CD4-positive, alpha-beta T cell treated with Interferon alpha-2 for 1 hour (primary cell): ENCODE data around the gene NPTN.
"Not testable (repeated sequence)": the region's sequence is repeated elsewhere in the genome, so short reads cannot be mapped to it uniquely, and the experiment has no call there.

Experiments used
- DNase-seq, 2 donors: peaks; one replicate each; pipeline ENCODE4 v3.0.0-alpha.2; 2020 to 2022

Gene NPTN

GRCh38 chr15:73633111-73633990 is at the start of gene NPTN:
TSS of gene NPTN (minus strand) at chr15:73633389. CDS start at chr15:73633215, 174 bp downstream.
- DNase-seq = peak; percentile 97 to 98

GRCh38 chr15:73682600-73683090 is 49.5 kb upstream of the NPTN start:
- no peak for DNase-seq

GRCh38 chr15:73681856-73682599 is 48.8 kb upstream of the NPTN start:
- no peak for DNase-seq

- DNase-seq = no peak
Observed at GRCh38 chr15:73681063-73681462, 47.9 kb upstream of the NPTN start.

GRCh38 chr15:73680549-73680948 is 47.4 kb upstream of the NPTN start:
- no peak for DNase-seq

- DNase-seq = no peak
Observed at GRCh38 chr15:73679964-73680363, 46.8 kb upstream of the NPTN start.

- DNase-seq = no peak
Observed at GRCh38 chr15:73679180-73679579, 46.0 kb upstream of the NPTN start.

- DNase-seq = no peak
Observed at GRCh38 chr15:73678498-73678897, 45.3 kb upstream of the NPTN start.

- no peak for DNase-seq
Observed at GRCh38 chr15:73677733-73678132, 44.5 kb upstream of the NPTN start.

- DNase-seq = peak; percentile 28 to 59
Observed at GRCh38 chr15:73677146-73677607, 44.0 kb upstream of the NPTN start.

GRCh38 chr15:73674587-73674986 is 41.4 kb upstream of the NPTN start:
- DNase-seq = no peak

GRCh38 chr15:73660455-73660854 is 27.3 kb upstream of the NPTN start:
- no peak for DNase-seq

- no peak for DNase-seq
Observed at GRCh38 chr15:73658645-73659044, 25.5 kb upstream of the NPTN start.

GRCh38 chr15:73655724-73656123 is 22.5 kb upstream of the NPTN start:
- DNase-seq = no peak

GRCh38 chr15:73654659-73655058 is 21.5 kb upstream of the NPTN start:
- no peak for DNase-seq

GRCh38 chr15:73650416-73651126 is 17.4 kb upstream of the NPTN start:
- no peak for DNase-seq

GRCh38 chr15:73648014-73648295 is 14.8 kb upstream of the NPTN start:
- DNase-seq = no peak

GRCh38 chr15:73647259-73648013 is 14.2 kb upstream of the NPTN start:
- DNase-seq = no peak

- DNase-seq = not testable (repeated sequence)
Observed at GRCh38 chr15:73639464-73639863, 6.3 kb upstream of the NPTN start.

GRCh38 chr15:73637527-73637926 is 4.3 kb upstream of the NPTN start:
- no peak for DNase-seq

- no peak for DNase-seq
Observed at GRCh38 chr15:73633991-73634495, 854 bp upstream of the NPTN start.

GRCh38 chr15:73632670-73633058 is 525 bp downstream of the NPTN start:
- peak in 1 of 2 donors; percentile 3 for DNase-seq
